DOHH2 (cell line): Measurements from ENCODE around the gene SART1.

Experiments used
- CTCF ChIP-seq: fragments of 200-600 bp; sonication (generic); IDR thresholded peaks from one replicate; pipeline ENCODE4 v1.5.1; 2014; ENCODE audit warnings: antibody characterized with exemption, mild to moderate bottlenecking, low read depth, low read length; ENCODE audit not compliant: poor library complexity, severe bottlenecking
- EZH2phosphoT487 ChIP-seq: fragments of 200-600 bp; sonication (generic); IDR thresholded peaks from 2 replicates; pipeline ENCODE4 v1.6.1; 2017; ENCODE audit warnings: borderline replicate concordance, mild to moderate bottlenecking, antibody characterized with exemption, low read length, moderate library complexity, mixed read lengths

DNA sequence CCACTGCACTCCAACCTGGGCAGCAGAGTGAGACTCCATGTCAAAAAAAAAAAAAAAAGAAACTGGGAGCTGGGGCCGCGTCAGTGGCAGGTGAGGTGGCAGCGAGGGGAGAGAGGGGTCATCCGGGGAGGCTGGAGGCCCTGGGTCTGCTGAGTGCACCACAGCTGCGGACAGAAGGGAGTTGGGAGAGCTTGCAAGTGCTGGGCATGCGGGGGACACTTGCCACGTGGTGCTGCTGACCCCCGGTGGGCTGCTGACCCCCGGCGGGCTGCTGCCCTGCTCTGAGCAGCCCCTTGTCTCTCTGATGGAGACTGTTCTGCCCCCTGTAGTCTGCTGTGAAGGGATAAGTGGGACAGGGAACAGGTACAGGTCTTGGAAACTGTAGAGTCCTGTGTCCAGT, 39.7 kb upstream of the SART1 start:
- TF ChIP-seq CTCF = no peak
- TF ChIP-seq EZH2phosphoT487 = no peak
